ENCODE measurements around the gene ZDHHC11.
"Not testable (repeated sequence)": the region's sequence is repeated elsewhere in the genome, so short reads cannot be mapped to it uniquely, and the experiment has no call there.

DNA sequence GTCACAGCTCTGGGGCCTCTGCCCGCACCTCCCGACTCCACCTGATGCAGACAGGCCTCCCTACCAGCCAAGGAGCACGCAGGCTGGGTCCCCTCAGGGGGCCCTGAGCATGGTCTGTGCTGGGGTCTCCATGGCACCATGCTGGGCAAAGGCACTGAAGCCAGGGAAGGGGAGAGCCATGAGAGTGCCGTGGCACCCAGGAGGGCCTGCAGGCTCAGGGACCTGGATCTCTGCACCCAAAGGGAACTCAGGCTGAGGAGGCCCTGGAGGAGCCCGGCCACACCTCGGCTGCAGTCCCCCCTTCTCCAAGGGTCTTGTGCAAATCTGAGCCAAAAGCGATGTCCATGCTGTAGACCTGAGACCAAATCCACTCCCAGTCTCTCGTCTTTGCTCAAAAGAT is 98.8 kb downstream of the ZDHHC11 start:
- TF ChIP-seq, protein P1, sequence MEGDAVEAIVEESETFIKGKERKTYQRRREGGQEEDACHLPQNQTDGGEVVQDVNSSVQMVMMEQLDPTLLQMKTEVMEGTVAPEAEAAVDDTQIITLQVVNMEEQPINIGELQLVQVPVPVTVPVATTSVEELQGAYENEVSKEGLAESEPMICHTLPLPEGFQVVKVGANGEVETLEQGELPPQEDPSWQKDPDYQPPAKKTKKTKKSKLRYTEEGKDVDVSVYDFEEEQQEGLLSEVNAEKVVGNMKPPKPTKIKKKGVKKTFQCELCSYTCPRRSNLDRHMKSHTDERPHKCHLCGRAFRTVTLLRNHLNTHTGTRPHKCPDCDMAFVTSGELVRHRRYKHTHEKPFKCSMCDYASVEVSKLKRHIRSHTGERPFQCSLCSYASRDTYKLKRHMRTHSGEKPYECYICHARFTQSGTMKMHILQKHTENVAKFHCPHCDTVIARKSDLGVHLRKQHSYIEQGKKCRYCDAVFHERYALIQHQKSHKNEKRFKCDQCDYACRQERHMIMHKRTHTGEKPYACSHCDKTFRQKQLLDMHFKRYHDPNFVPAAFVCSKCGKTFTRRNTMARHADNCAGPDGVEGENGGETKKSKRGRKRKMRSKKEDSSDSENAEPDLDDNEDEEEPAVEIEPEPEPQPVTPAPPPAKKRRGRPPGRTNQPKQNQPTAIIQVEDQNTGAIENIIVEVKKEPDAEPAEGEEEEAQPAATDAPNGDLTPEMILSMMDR (IDR thresholded peaks at IDR 0.05) = not testable (repeated sequence)
- TF ChIP-seq POLR2A (IDR thresholded peaks at IDR 0.05) = not testable (repeated sequence)
